ENCODE data around the gene GRHL3.

DNA sequence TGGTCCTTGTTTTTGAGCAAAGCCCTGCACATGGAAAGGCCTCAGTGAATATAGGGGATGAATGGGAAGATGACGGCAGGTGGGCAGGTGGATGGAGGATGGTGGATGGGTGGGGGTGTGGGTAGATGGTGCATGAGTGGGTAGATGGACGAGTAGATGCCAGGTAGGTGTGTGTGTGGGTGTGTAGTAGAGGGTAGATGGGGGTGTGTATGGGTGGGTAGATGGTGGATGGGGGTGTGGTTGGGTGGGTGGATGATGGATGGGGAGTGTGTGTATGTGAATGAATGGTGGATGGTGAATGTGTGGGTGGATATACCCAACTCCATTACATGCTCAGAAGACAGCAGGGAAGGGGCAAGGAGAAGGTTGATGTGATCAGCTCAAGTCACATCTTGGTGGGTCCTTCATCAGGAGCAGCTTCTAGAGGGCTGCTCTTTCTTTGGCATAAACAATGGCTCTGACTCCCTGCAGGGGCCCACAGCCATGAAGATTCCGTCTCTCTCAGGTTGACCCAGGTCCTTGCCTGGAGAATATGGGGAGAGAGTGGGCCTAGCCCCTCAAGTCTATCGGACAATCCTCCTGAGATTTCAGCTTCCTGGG, 34.2 kb downstream of the GRHL3 start:
- TF ChIP-seq CTCF (IDR thresholded peaks at IDR 0.05) (no peak), POLR2A (IDR thresholded peaks at IDR 0.05) (no peak)
